ENCODE data around the gene RNF144A. TPM values are rescaled to one million over a fixed set of nuclear protein-coding genes. Genes with fewer than 3 reads are reported as not detected.

Gene RNF144A
- polyA plus RNA-seq, 3 donors = 0.30 to 0.68 (median 0.48) TPM

DNA sequence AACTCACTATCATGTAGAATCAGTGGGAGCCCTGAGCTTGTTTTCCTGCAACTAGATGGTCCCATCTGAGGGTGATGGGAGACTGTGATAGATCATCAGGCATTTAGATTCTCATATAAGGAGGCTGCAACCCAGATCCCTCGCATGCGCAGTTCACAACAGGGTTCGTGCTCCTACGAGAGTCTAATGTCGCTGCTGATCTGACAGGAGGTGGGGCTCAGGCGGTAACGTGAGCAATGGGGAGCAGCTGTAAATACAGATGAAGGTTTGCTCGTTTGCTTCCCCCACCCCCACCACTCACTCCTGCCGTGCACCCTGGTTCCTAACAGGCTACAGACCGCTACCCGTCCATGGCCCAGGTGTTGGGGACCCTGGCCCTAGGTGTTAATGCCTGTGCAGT lies 113.6 kb downstream of the RNF144A start:
- H3K4me3 Mint-ChIP-seq = no peak overlapping the region
- peaks cover 20% of the 10 kb centered on the region for H3K4me1 Mint-ChIP-seq
- H4K20me1 ChIP-seq (ENCODE audit: insufficient read depth, low read length) = no peaks in the 10 kb centered on the region
- H3K27ac ChIP-seq (ENCODE audit: low read depth in 1 of 2, low read length in 2 of 2) = no peak overlapping the region
- peaks cover 5 to 15% of the 10 kb centered on the region in 2 donors for H3K4me1 ChIP-seq (ENCODE audit: control insufficient read depth in 1 of 2, insufficient read depth in 2 of 2, low read length in 2 of 2)
- no peak overlapping the region for H3K4me2 ChIP-seq (replicated peaks; ENCODE audit: extremely low read depth, low read length, poor library complexity, severe bottlenecking)
- H3K27me3 Mint-ChIP-seq (ENCODE audit: low read depth in 3 of 3) = no peaks in the 10 kb centered on the region
- H3K9me3 Mint-ChIP-seq = no peaks in the 10 kb centered on the region
- no peak overlapping the region for H2AFZ ChIP-seq (ENCODE audit: insufficient read depth, low read depth, low read length, poor library complexity, severe bottlenecking)
- H3K27ac Mint-ChIP-seq = peak overlapping the region in 1 of 7 donors; percentile 3
- H3K27me3 ChIP-seq (ENCODE audit: control insufficient read depth in 2 of 2, insufficient read depth in 2 of 2, low read length in 2 of 2) = no peaks in the 10 kb centered on the region
- H3K79me2 ChIP-seq (ENCODE audit: insufficient read depth, low read length) = no peaks in the 10 kb centered on the region
- no peak overlapping the region for H3K9ac ChIP-seq (ENCODE audit: insufficient read depth, low read length, poor library complexity, severe bottlenecking)
- WGBS (ENCODE audit: insufficient coverage) = 80% methylated on average over 1 of the region's 11 CpGs
- peaks cover 5 to 23% of the 10 kb centered on the region in 2 donors for H3K36me3 Mint-ChIP-seq
- intact Hi-C loops (cut with micrococcal nuclease) = no loop called here
- DNase-seq = no peak
- H3K4me3 ChIP-seq (replicated peaks in 1 of 3; ENCODE audit: low read depth in 2 of 3, low read length in 3 of 3) = no peak overlapping the region
- no peaks in the 10 kb centered on the region for H3K9me3 ChIP-seq (replicated peaks in 1 of 2; ENCODE audit: control insufficient read depth in 1 of 2, insufficient read depth in 1 of 2, low read length in 2 of 2)
- peaks cover 0 to 9% of the 10 kb centered on the region in 2 donors for H3K36me3 ChIP-seq (replicated peaks in 1 of 2; ENCODE audit: control insufficient read depth in 1 of 2, insufficient read depth in 2 of 2, low read length in 2 of 2)
- TF ChIP-seq, protein P1, sequence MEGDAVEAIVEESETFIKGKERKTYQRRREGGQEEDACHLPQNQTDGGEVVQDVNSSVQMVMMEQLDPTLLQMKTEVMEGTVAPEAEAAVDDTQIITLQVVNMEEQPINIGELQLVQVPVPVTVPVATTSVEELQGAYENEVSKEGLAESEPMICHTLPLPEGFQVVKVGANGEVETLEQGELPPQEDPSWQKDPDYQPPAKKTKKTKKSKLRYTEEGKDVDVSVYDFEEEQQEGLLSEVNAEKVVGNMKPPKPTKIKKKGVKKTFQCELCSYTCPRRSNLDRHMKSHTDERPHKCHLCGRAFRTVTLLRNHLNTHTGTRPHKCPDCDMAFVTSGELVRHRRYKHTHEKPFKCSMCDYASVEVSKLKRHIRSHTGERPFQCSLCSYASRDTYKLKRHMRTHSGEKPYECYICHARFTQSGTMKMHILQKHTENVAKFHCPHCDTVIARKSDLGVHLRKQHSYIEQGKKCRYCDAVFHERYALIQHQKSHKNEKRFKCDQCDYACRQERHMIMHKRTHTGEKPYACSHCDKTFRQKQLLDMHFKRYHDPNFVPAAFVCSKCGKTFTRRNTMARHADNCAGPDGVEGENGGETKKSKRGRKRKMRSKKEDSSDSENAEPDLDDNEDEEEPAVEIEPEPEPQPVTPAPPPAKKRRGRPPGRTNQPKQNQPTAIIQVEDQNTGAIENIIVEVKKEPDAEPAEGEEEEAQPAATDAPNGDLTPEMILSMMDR (IDR thresholded peaks at IDR 0.05) = no peak

DNA sequence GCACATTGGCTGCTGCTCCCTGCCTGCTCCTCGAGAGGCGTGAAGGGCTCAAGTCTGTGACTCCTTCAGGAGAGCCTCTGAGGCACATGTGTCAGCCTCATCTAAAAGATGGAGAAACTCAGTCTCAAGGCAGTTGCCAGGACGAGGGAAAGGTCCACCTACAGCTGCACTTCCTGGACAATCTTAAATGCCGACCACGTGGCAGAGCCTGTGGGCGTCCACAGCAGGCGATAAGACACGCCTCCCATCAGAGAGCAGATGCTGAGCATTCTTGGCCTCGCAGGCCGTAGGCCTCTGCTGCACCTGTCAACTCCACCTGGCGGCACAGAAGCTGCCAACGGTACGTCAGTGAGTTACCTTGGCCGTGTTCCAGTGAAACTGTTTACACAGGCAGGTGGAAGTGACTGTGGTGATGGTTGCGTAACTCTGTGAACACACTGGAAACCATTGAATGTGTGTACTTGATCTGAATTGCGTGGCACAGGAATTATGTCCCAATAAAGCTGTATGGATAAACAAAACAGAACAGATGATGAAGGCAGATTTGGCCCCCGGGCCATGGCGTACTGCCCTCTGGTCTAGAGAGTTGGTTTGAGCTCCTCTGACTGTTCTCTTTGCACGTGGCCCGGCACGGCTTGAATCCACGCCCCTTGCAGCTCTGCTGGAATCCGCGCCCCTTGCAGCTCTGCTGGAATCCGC lies 114.5 kb downstream of the RNF144A start:
- Histone ChIP-seq H3K27me3 (ENCODE audit: control insufficient read depth in 2 of 2, insufficient read depth in 2 of 2, low read length in 2 of 2) (no peaks in the 10 kb centered on the region), H3K9ac (ENCODE audit: insufficient read depth, low read length, poor library complexity, severe bottlenecking) (peak overlapping the region; percentile 38), H3K4me1 (ENCODE audit: control insufficient read depth in 1 of 2, insufficient read depth in 2 of 2, low read length in 2 of 2) (peaks cover 5 to 15% of the 10 kb centered on the region in 2 donors), H3K36me3 (replicated peaks in 1 of 2; ENCODE audit: control insufficient read depth in 1 of 2, insufficient read depth in 2 of 2, low read length in 2 of 2) (peaks cover 0 to 12% of the 10 kb centered on the region in 2 donors), H3K4me3 (replicated peaks in 1 of 3; ENCODE audit: low read depth in 2 of 3, low read length in 3 of 3) (peak overlapping the region in 1 of 3 experiments; percentile 33), H4K20me1 (ENCODE audit: insufficient read depth, low read length) (no peaks in the 10 kb centered on the region), H2AFZ (ENCODE audit: insufficient read depth, low read depth, low read length, poor library complexity, severe bottlenecking) (peak overlapping the region; percentile 73), H3K4me2 (replicated peaks; ENCODE audit: extremely low read depth, low read length, poor library complexity, severe bottlenecking) (peak overlapping the region; percentile 54), H3K9me3 (replicated peaks in 1 of 2; ENCODE audit: control insufficient read depth in 1 of 2, insufficient read depth in 1 of 2, low read length in 2 of 2) (no peaks in the 10 kb centered on the region), H3K79me2 (ENCODE audit: insufficient read depth, low read length) (no peaks in the 10 kb centered on the region), H3K27ac (ENCODE audit: low read depth in 1 of 2, low read length in 2 of 2) (no peak overlapping the region)
- DNase-seq = peak; percentile 12 to 31 (median 25)
- intact Hi-C loops (cut with micrococcal nuclease) = no loop called here
- peak overlapping the region in 2 of 7 donors; percentile 32 to 63 for H3K27ac Mint-ChIP-seq
- no peaks in the 10 kb centered on the region for H3K27me3 Mint-ChIP-seq (ENCODE audit: low read depth in 3 of 3)
- peaks cover 11 to 24% of the 10 kb centered on the region in 2 donors for H3K36me3 Mint-ChIP-seq
- TF ChIP-seq, protein P1 (IDR thresholded peaks at IDR 0.05) = no peak
- peaks cover 20% of the 10 kb centered on the region for H3K4me1 Mint-ChIP-seq
- no peaks in the 10 kb centered on the region for H3K9me3 Mint-ChIP-seq
- whole genome bisulfite sequencing (ENCODE audit: insufficient coverage) = 27% methylated on average over 18 of the region's 25 CpGs
- H3K4me3 Mint-ChIP-seq = peak overlapping the region; percentile 40 to 76

Data from CD14-positive monocyte (primary cell).